K562 (cell line): ENCODE measurements around the gene RSF1. TPM values are rescaled to one million over a fixed set of nuclear protein-coding genes. Genes with fewer than 3 reads are reported as not detected.

ENCODE experiments used
- ATAC-seq: fragments of 200-7000 bp; cut with Tn5 transposase; 3 replicates; pipeline ENCODE4 v1.9.1; 2020; ENCODE audit warnings: moderate library complexity
- BruUV-seq: library from RNA; stranded (reverse); fragments of 400-500 nt; replicated peaks from 2 replicates; lab custom pipeline; 2021; lab: Mats Ljungman, UMichigan
- CTCF ChIA-PET: fragments of 300-600 bp; formaldehyde crosslinking; extraction: SDS; loops from one replicate; lab custom pipeline; 2021; ENCODE audit warnings: low intra/inter-chr PET ratio; lab: Yijun Ruan, JAX
- POLR2A ChIA-PET: fragments of 300-600, 350-650 bp; sonication (Branson Sonifier 250); formaldehyde crosslinking; extraction: SDS; loops from one replicate; lab custom pipeline; 2021; ENCODE audit warnings: antibody characterized with exemption, inconsistent platforms; lab: Yijun Ruan, JAX
- DNase-seq, 4 experiments: peaks; one replicate each; pipeline versions ENCODE4 v3.0.0 to v3.0.0-alpha.2; 2011 to 2018; ENCODE audit warnings: low spot score in 3 of 4, mixed read lengths in 3 of 4; ENCODE audit errors: extremely low read depth in 1 of 4
- FAIRE-seq: peaks from 2 replicates; lab custom pipeline; 2011; peaks lifted over from hg19 to GRCh38; lab: Jason Lieb, UNC
- H2AFZ ChIP-seq: 2 replicates; pipeline ENCODE4 v1.6.0; 2011; ENCODE audit warnings: low read depth, low read length, control low read depth, inconsistent platforms
- H3K27ac ChIP-seq: fragments of 200-600 bp; 3 replicates; pipeline ENCODE4 v1.8.0; 2011; ENCODE audit warnings: low read depth, mild to moderate bottlenecking, control low read depth, inconsistent platforms, low read length, moderate library complexity, mixed read lengths; ENCODE audit errors: extremely low read depth
- H3K27me3 ChIP-seq, 2 experiments: fragments of 300-600 bp in 1 of 2; 2 replicates in 1 of 2; 3 replicates in 1 of 2; pipeline versions ENCODE4 v1.6.0 to v1.8.0; 2011; ENCODE audit warnings: inconsistent platforms in 2 of 2, low read length in 2 of 2, mild to moderate bottlenecking in 1 of 2, mixed read lengths in 1 of 2, moderate library complexity in 1 of 2; ENCODE audit not compliant: control insufficient read depth in 2 of 2, insufficient read depth in 2 of 2
- H3K36me3 ChIP-seq: fragments of 300-600 bp; 3 replicates; pipeline ENCODE4 v1.8.0; 2011; ENCODE audit warnings: mild to moderate bottlenecking, low read length, inconsistent platforms; ENCODE audit not compliant: control insufficient read depth, insufficient read depth
- H3K4me1 ChIP-seq, 2 experiments: fragments of 200-600 bp in 1 of 2; replicated peaks in 1 of 2; 2 replicates in 1 of 2; 3 replicates in 1 of 2; pipeline versions ENCODE4 v1.5.1 to v1.8.0; 2011; ENCODE audit warnings: inconsistent platforms in 2 of 2, low read length in 2 of 2, mild to moderate bottlenecking in 1 of 2, mixed read lengths in 1 of 2, moderate library complexity in 1 of 2; ENCODE audit not compliant: control insufficient read depth in 2 of 2, insufficient read depth in 2 of 2
- H3K4me2 ChIP-seq: 2 replicates; pipeline ENCODE4 v1.6.1; 2011; ENCODE audit warnings: low read length, control low read depth, inconsistent platforms, mixed read lengths; ENCODE audit not compliant: insufficient read depth
- H3K4me3 ChIP-seq: fragments of 200-600 bp; sonication (generic), shearing (Covaris generic); 2 replicates; pipeline ENCODE4 v1.5.1; 2016; ENCODE audit warnings: control low read depth, inconsistent platforms
- H3K79me2 ChIP-seq: fragments of 200-600 bp; 3 replicates; pipeline ENCODE4 v1.8.0; 2011; ENCODE audit warnings: low read length, inconsistent platforms; ENCODE audit not compliant: control insufficient read depth, insufficient read depth
- H3K9ac ChIP-seq, 2 experiments: 2 replicates each; pipeline versions ENCODE4 v1.6.0 to v1.6.1; 2011; ENCODE audit warnings: low read depth in 2 of 2, low read length in 2 of 2, control low read depth in 1 of 2, inconsistent platforms in 1 of 2, mild to moderate bottlenecking in 1 of 2, mixed read lengths in 1 of 2; ENCODE audit not compliant: insufficient read depth in 1 of 2
- H3K9me1 ChIP-seq: one replicate; pipeline ENCODE4 v1.6.0; 2011; ENCODE audit warnings: inconsistent platforms, mild to moderate bottlenecking, low read length, moderate library complexity; ENCODE audit not compliant: control insufficient read depth, insufficient read depth
- H3K9me3 ChIP-seq: replicated peaks from 2 replicates; pipeline ENCODE4 v1.5.1; 2011; ENCODE audit warnings: low read depth, low read length, inconsistent platforms; ENCODE audit not compliant: control insufficient read depth, insufficient read depth
- H4K20me1 ChIP-seq: replicated peaks from 2 replicates; pipeline ENCODE4 v1.6.1; 2011; ENCODE audit warnings: low read length, inconsistent platforms, mixed read lengths; ENCODE audit not compliant: control insufficient read depth, insufficient read depth
- ARHGAP35 ChIP-seq: fragments of 450-650 bp; IDR thresholded peaks from 2 replicates; pipeline ENCODE4 v1.6.1; 2018; ENCODE audit not compliant: partially characterized antibody
- HDAC2 ChIP-seq: fragments of 450-650 bp; IDR thresholded peaks from 2 replicates; pipeline ENCODE4 v1.6.1; 2016; ENCODE audit warnings: mild to moderate bottlenecking
- HEY1 ChIP-seq: fragments of 250-450 bp; sonication (Bioruptor Pico); IDR thresholded peaks from 2 replicates; pipeline ENCODE4 v1.5.0; 2020; ENCODE audit warnings: mild to moderate bottlenecking, moderate library complexity, borderline replicate concordance
- ILF3 ChIP-seq: fragments of 450-650 bp; IDR thresholded peaks from 2 replicates; pipeline ENCODE4 v1.6.1; 2018; ENCODE audit warnings: antibody characterized with exemption, mild to moderate bottlenecking, moderate library complexity, borderline replicate concordance
- MECOM ChIP-seq: fragments of 250-450 bp; sonication (Bioruptor Pico); IDR thresholded peaks from 2 replicates; pipeline ENCODE4 v1.8.0; 2022; ENCODE audit warnings: inconsistent platforms
- NR1H2 ChIP-seq: sonication (generic); formaldehyde crosslinking; IDR thresholded peaks from 2 replicates; pipeline ENCODE4 v1.4.0; 2020; ENCODE audit warnings: mild to moderate bottlenecking, missing genetic modification reagents
- POLR2H ChIP-seq: IDR thresholded peaks from 2 replicates; pipeline ENCODE4 v1.6.1; 2016; ENCODE audit warnings: missing genetic modification characterization, low read depth, mild to moderate bottlenecking, control low read depth, missing compliant biosample characterization, moderate library complexity
- PTTG1 ChIP-seq: fragments of 450-650 bp; IDR thresholded peaks from 2 replicates; pipeline ENCODE4 v1.6.1; 2016; ENCODE audit warnings: low read depth, mild to moderate bottlenecking, missing genetic modification characterization, missing compliant biosample characterization
- TCF7L2 ChIP-seq: fragments of 150-350 bp; IDR thresholded peaks from 2 replicates; pipeline ENCODE4 v1.6.1; 2016; ENCODE audit warnings: low read depth, mild to moderate bottlenecking, low read length, moderate library complexity
- TRIM28 ChIP-seq: fragments of 450-650 bp; IDR thresholded peaks from 2 replicates; pipeline ENCODE4 v1.6.1; 2017
- ZNF316 ChIP-seq: fragments of 450-650 bp; IDR thresholded peaks from 2 replicates; pipeline ENCODE4 v1.6.1; 2016
- ZNF551 ChIP-seq: fragments of 250-450 bp; sonication (Bioruptor Pico); IDR thresholded peaks from 2 replicates; pipeline ENCODE4 v1.5.0; 2021; ENCODE audit warnings: mild to moderate bottlenecking, moderate library complexity
- in situ Hi-C: fragments of 300-500 bp; cut with MboI; formaldehyde crosslinking; loops from 4 replicates; pipeline ENCODE4 v1.15.0; 2018; ENCODE audit warnings: inconsistent platforms, mixed read lengths
- intact Hi-C: fragments of 100-400 bp; cut with micrococcal nuclease; formaldehyde crosslinking; loops from 2 replicates; pipeline ENCODE4 v1.14.2; 2022
- polyA plus RNA-seq, 8 experiments: library from polyadenylated mRNA; depleted of rRNA in 4 of 8; stranded (reverse) in 5 of 8; unstranded in 3 of 8; fragments of >200 nt; fragmentation: Nextera tagmentation in 2 of 8; fragmentation: Illumina TruSeq in 1 of 8; extraction: Ambion mirVana in 2 of 8; extraction: Trizol in 1 of 8; gene quantifications; 2 replicates each; pipeline versions ENCODE4 v1.2.1 to v1.2.3, GENCODE V29; 2011 to 2014; ENCODE audit warnings: inconsistent platforms in 1 of 8, missing spikeins in 1 of 8
- total RNA-seq, 7 experiments: library from RNA; depleted of rRNA in 6 of 7; stranded (reverse); fragments of >200 nt in 6 of 7; fragmentation: Illumina TruSeq in 2 of 7; extraction: Trizol in 2 of 7; gene quantifications; 2 replicates each; pipeline versions ENCODE4 v1.2.1 to v1.2.3, GENCODE V29; 2011 to 2021; ENCODE audit warnings: low replicate concordance in 1 of 7
- TF ChIP-seq, protein P1 (sequence below): fragments of 250-450 bp; sonication (Bioruptor Pico); IDR thresholded peaks from 2 replicates; pipeline ENCODE4 v1.4.0; 2020; ENCODE audit warnings: mild to moderate bottlenecking, moderate library complexity

The RSF1 gene
- total and polyA plus RNA-seq, 9 of the 15 experiments (the other 6 are each of a cell fraction or from before 2014, with no cell fraction given): 9.7 to 63.6 (median 42.8) TPM

GRCh38 chr11:77770629-77771028, 49.9 kb downstream of the RSF1 start:
- H4K20me1 ChIP-seq: 0 out of 2 replicates have a peak, but pooled peaks cover 8% of the 10 kb centered on the region
- no TSS peak for BruUV-seq
- H3K4me1 ChIP-seq: peaks cover 0 to 2% of the 10 kb centered on the region in 2 experiments; a peak in 1 of 5 replicates
- in situ Hi-C loops: no loop called here
- no peak overlapping the region for H3K9ac ChIP-seq
- intact Hi-C loops: no loop called here
- ATAC-seq (no peak; the same call in 2 of the 3 replicates), FAIRE-seq (no peak), DNase-seq (no peak)
- POLR2A ChIA-PET: no interaction called here
- no peak overlapping the region for H3K27ac ChIP-seq
- H3K27me3 ChIP-seq: no peaks in the 10 kb centered on the region
- H3K9me3 ChIP-seq: no peaks in the 10 kb centered on the region
- TF ChIP-seq ZNF316 (no peak), TRIM28 (no peak)
- TF ChIP-seq, all 486 proteins: peak for 0
- no peak overlapping the region for H3K4me2 ChIP-seq
- no peak overlapping the region for H2AFZ ChIP-seq
- H3K79me2 ChIP-seq: peaks cover 75% of the 10 kb centered on the region
- CTCF ChIA-PET: no interaction called here
- H3K36me3 ChIP-seq: no peaks in the 10 kb centered on the region; the same call in 2 of the 3 replicates
- no peaks in the 10 kb centered on the region for H3K9me1 ChIP-seq
- no peak overlapping the region for H3K4me3 ChIP-seq

- Histone ChIP-seq H3K4me2 (no peak overlapping the region), H4K20me1 (0 out of 2 replicates have a peak, but pooled peaks cover 8% of the 10 kb centered on the region), H3K9me3 (no peaks in the 10 kb centered on the region), H3K9ac (no peak overlapping the region), H3K79me2 (peaks cover 19% of the 10 kb centered on the region), H2AFZ (no peak overlapping the region), H3K4me3 (no peak overlapping the region), H3K27me3 (no peaks in the 10 kb centered on the region), H3K27ac (no peak overlapping the region), H3K9me1 (no peaks in the 10 kb centered on the region), H3K4me1 (no peaks in the 10 kb centered on the region), H3K36me3 (peaks cover 19% of the 10 kb centered on the region)
- ATAC-seq (no peak), FAIRE-seq (no peak), DNase-seq (no peak)
- in situ Hi-C loops: no loop called here
- POLR2A ChIA-PET: interaction anchor here (0.6 kb wide), 1 partner anchor 11 kb away, joined by 4 read pairs; no protein-coding TSS in a partner anchor
- intact Hi-C loops: no loop called here
- CTCF ChIA-PET: no interaction called here
- no TSS peak for BruUV-seq
- TF ChIP-seq, protein P1, sequence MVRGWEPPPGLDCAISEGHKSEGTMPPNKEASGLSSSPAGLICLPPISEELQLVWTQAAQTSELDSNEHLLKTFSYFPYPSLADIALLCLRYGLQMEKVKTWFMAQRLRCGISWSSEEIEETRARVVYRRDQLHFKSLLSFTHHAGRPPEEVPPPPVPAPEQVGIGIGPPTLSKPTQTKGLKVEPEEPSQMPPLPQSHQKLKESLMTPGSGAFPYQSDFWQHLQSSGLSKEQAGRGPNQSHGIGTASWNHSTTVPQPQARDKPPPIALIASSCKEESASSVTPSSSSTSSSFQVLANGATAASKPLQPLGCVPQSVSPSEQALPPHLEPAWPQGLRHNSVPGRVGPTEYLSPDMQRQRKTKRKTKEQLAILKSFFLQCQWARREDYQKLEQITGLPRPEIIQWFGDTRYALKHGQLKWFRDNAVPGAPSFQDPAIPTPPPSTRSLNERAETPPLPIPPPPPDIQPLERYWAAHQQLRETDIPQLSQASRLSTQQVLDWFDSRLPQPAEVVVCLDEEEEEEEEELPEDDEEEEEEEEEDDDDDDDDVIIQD (CRISPR knock-in tag): no peak
- no peak for TF ChIP-seq TCF7L2
- TF ChIP-seq HEY1 (CRISPR knock-in tag): no peak
- TF ChIP-seq NR1H2 (CRISPR knock-in tag): no peak
- no peak for TF ChIP-seq ZNF551
- TF ChIP-seq MECOM (CRISPR knock-in tag): no peak
- no peak for TF ChIP-seq ILF3
- no peak for TF ChIP-seq PTTG1
- no peak for TF ChIP-seq POLR2H
- no peak for TF ChIP-seq HDAC2
- no peak for TF ChIP-seq ARHGAP35
Measured at GRCh38 chr11:77762426-77762825, 58.1 kb downstream of the RSF1 start.
